Prostate gland (tissue), 2 donors: Measurements from ENCODE around the gene SLC2A4. TPM values are rescaled to one million over a fixed set of nuclear protein-coding genes. Genes with fewer than 3 reads are reported as not detected.

Experiments used
- DNase-seq: peaks from one replicate; pipeline ENCODE4 v3.0.0-alpha.2; 2019; ENCODE audit warnings: low spot score
- H3K27ac ChIP-seq, 2 donors: fragments of 200-600 bp; sonication (generic); 2 replicates each; pipeline ENCODE4 v1.5.1; 2017 to 2019
- H3K27me3 ChIP-seq: fragments of 200-600 bp; sonication (generic); replicated peaks from 2 replicates; pipeline ENCODE4 v1.5.1; 2019; ENCODE audit not compliant: insufficient read depth
- H3K36me3 ChIP-seq, 2 donors: fragments of 200-600 bp; sonication (generic); 1 replicate in 1 of 2; 2 replicates in 1 of 2; pipeline versions ENCODE4 v1.5.1 to v1.8.1; 2017 to 2019
- H3K4me1 ChIP-seq: fragments of 200-600 bp; sonication (generic); replicated peaks from 2 replicates; pipeline ENCODE4 v1.5.1; 2019
- H3K4me3 ChIP-seq, 2 donors: fragments of 200-600 bp; sonication (generic); 2 replicates each; pipeline ENCODE4 v1.5.1; 2017 to 2019
- H3K9me3 ChIP-seq: fragments of 200-600 bp; sonication (generic); 2 replicates; pipeline ENCODE4 v1.5.1; 2017
- POLR2A ChIP-seq: fragments of 450-650 bp; IDR thresholded peaks from one replicate; pipeline ENCODE4 v1.6.1; 2016; ENCODE audit warnings: antibody characterized with exemption, mild to moderate bottlenecking
- POLR2AphosphoS5 ChIP-seq: sonication (generic); formaldehyde crosslinking; IDR thresholded peaks from one replicate; pipeline ENCODE4 v1.6.1; 2017; ENCODE audit warnings: antibody characterized with exemption
- WGBS: methylation state at CpG from one replicate; pipeline ENCODE4 v1.1.5; 2018; 5-methylcytosine and 5-hydroxymethylcytosine counted together
- intact Hi-C: fragments of 100-400 bp; cut with DNase I; formaldehyde crosslinking; loops from one replicate; pipeline ENCODE4 v1.14.2; 2022
- total RNA-seq, 2 donors: library from RNA; depleted of rRNA; stranded (reverse); fragments of >200 nt; gene quantifications; one replicate each; pipeline ENCODE4 v1.1.0, GENCODE V29; 2016
- TF ChIP-seq, protein P1 (sequence below), 4 experiments: fragments of 200-600 bp in 2 of 4; fragments of 450-650 bp in 2 of 4; sonication (generic) in 2 of 4; IDR thresholded peaks; 1 replicate in 3 of 4; 2 replicates in 1 of 4; pipeline ENCODE4 v1.5.1; 2016 to 2019; ENCODE audit warnings: antibody characterized with exemption in 4 of 4, mild to moderate bottlenecking in 2 of 4, moderate library complexity in 2 of 4

SLC2A4 gene
- total RNA-seq, 2 donors from 2014 or later = 13.8 to 27.4 TPM

GRCh38 chr17:7251661-7252175, 29.8 kb upstream of the SLC2A4 start, which contains the start of gene CTDNEP1:
CTDNEP1 (minus strand) TSS chr17:7251734; CDS start chr17:7251296, 438 bp downstream.
- H3K27ac ChIP-seq = peak within 1 kb of the TSS; percentile 100
- peaks cover 13% of the 10 kb centered on the region for H3K4me1 ChIP-seq
- TF ChIP-seq, protein P1, sequence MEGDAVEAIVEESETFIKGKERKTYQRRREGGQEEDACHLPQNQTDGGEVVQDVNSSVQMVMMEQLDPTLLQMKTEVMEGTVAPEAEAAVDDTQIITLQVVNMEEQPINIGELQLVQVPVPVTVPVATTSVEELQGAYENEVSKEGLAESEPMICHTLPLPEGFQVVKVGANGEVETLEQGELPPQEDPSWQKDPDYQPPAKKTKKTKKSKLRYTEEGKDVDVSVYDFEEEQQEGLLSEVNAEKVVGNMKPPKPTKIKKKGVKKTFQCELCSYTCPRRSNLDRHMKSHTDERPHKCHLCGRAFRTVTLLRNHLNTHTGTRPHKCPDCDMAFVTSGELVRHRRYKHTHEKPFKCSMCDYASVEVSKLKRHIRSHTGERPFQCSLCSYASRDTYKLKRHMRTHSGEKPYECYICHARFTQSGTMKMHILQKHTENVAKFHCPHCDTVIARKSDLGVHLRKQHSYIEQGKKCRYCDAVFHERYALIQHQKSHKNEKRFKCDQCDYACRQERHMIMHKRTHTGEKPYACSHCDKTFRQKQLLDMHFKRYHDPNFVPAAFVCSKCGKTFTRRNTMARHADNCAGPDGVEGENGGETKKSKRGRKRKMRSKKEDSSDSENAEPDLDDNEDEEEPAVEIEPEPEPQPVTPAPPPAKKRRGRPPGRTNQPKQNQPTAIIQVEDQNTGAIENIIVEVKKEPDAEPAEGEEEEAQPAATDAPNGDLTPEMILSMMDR (IDR thresholded peaks at IDR 0.05) = no peak
- TF ChIP-seq POLR2AphosphoS5 (peak; percentile 99), POLR2A (peak; percentile 61)
- 0% methylated on average over 41 of the region's 41 CpGs for WGBS
- no peaks in the 10 kb centered on the region for H3K36me3 ChIP-seq
- H3K9me3 ChIP-seq = no peaks in the 10 kb centered on the region
- no peaks in the 10 kb centered on the region for H3K27me3 ChIP-seq
- DNase-seq = peak; percentile 99
- peak within 1 kb of the TSS; percentile 98 for H3K4me3 ChIP-seq
- intact Hi-C loops = loop anchor here (2.0 kb wide), 1 partner anchor 29 kb away; the partner anchor contains the start of gene SLC2A4

DNA sequence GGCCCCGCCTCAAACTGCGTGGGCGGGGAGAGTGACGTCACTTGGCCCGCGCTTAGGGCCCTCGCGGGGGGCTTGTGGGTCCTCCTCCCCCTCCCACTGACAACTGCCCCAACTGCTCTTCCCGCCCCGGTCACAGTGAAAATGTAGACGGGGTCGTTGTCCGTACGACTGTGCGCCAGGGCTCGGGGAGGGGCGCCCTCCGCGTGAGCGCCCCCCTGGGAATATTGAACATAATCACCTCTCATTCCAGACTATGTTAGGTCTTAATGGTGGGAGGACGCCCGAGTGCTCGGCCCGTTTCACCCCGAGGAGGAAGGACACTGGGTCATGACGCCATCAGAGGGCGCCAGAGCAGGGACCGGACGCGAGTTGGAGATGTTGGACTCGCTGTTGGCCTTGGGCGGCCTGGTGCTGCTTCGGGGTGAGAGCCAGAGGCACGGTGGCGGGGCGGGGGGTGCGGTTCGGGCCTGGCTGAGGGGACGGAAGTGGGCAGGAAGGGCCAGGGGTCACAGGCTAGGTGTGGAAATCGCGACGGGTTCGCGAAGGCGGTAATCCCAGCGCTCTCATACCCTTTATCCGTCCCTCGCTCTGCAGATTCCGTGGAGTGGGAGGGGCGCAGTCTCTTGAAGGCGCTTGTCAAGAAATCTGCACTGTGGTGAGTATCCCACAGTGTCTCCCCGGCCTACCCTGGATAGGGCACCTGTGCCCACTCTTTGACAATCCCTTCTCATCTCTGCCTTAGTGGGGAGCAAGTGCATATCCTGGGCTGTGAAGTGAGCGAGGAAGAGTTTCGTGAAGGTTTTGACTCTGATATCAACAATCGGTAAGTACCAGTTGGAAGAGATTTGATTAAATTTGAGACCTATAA, 29.1 kb upstream of the SLC2A4 start, which contains the start of gene ELP5:
TSS of gene ELP5 (plus strand) at position 40 of the 868 bp plus-strand sequence. CDS start at position 376, 336 bp downstream.
- intact Hi-C loops = loop anchor here (2.0 kb wide), 1 partner anchor 28 kb away; the partner anchor contains the start of gene SLC2A4
- DNase-seq = peak; percentile 88
- WGBS = 3% methylated on average over 35 of the region's 55 CpGs
- peak within 1 kb of the TSS; percentile 100 for H3K27ac ChIP-seq
- no peaks in the 10 kb centered on the region for H3K36me3 ChIP-seq
- peaks cover 13% of the 10 kb centered on the region for H3K4me1 ChIP-seq
- TF ChIP-seq, protein P1 (IDR thresholded peaks at IDR 0.05) = peak in 3 of 4 experiments; percentile 58 to 62 (median 58)
- TF ChIP-seq POLR2AphosphoS5 (peak; percentile 63), POLR2A (peak; percentile 43)
- H3K9me3 ChIP-seq = no peaks in the 10 kb centered on the region
- H3K27me3 ChIP-seq = no peaks in the 10 kb centered on the region
- peak within 1 kb of the TSS; percentile 98 for H3K4me3 ChIP-seq

GRCh38 chr17:7253082-7253481, 28.4 kb upstream of the SLC2A4 start:
- Histone ChIP-seq H3K27ac (peak overlapping the region; percentile 100), H3K36me3 (no peaks in the 10 kb centered on the region), H3K4me1 (peaks cover 13% of the 10 kb centered on the region), H3K9me3 (no peaks in the 10 kb centered on the region), H3K4me3 (peak overlapping the region; percentile 98), H3K27me3 (no peaks in the 10 kb centered on the region)
- WGBS = 68% methylated on average over 5 of the region's 5 CpGs
- intact Hi-C loops = loop anchor here (2.0 kb wide), 1 partner anchor 28 kb away; the partner anchor contains the start of gene SLC2A4
- DNase-seq = no peak
- TF ChIP-seq, protein P1 (IDR thresholded peaks at IDR 0.05) = no peak
- no peak for TF ChIP-seq POLR2A
- TF ChIP-seq POLR2AphosphoS5 = no peak

DNA sequence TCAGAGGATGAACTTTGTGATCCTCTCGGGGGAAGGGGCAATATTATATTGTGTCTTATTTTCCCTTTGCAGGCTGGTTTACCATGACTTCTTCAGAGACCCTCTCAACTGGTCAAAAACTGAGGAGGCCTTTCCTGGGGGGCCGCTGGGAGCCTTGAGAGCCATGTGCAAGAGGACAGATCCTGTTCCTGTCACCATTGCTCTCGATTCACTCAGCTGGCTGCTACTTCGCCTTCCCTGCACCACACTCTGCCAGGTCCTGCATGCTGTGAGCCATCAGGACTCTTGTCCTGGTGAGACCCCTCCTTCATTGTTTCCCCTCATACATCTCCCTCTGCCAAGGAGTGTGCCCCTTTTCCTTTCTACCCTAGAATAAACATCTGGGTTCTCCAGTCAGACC, 27.0 kb upstream of the SLC2A4 start:
- whole genome bisulfite sequencing = 89% methylated on average over 4 of the region's 4 CpGs
- no peak for TF ChIP-seq POLR2AphosphoS5
- no peak for TF ChIP-seq POLR2A
- TF ChIP-seq, protein P1 (IDR thresholded peaks at IDR 0.05) = no peak
- Histone ChIP-seq H3K4me1 (peaks cover 12% of the 10 kb centered on the region), H3K9me3 (no peaks in the 10 kb centered on the region), H3K27ac (peak overlapping the region in 1 of 2 donors; percentile 63), H3K36me3 (no peaks in the 10 kb centered on the region), H3K27me3 (no peaks in the 10 kb centered on the region), H3K4me3 (no peak overlapping the region)
- DNase-seq = no peak
- intact Hi-C loops = no loop called here
